ENCODE results near the gene TBX10. TPM values are rescaled to one million over a fixed set of nuclear protein-coding genes. Genes with fewer than 3 reads are reported as not detected.

Gene TBX10
- total RNA-seq, 1 experiment from 2014 or later = not detected

DNA sequence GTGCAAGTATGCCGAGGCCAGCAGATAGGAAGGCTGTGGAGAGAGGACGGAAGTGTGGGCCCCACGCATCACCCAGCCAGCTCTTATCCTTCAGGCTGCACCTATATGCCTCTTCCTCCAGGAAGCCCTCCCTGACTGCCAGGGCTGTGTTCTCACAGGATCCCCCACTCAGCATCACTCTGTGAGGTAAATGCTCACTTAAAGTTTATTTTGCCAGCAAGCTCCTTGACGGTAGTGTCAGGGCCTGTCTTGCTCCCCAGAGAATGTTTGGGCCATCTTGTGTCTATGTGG is 4.4 kb downstream of the TBX10 start:
- Histone ChIP-seq H3K27ac (ENCODE audit: low read length) (no peak overlapping the region), H3K4me3 (ENCODE audit: low read depth in 2 of 2, low read length in 2 of 2) (no peak overlapping the region), H3K4me1 (ENCODE audit: control insufficient read depth, insufficient read depth, low read length) (peaks cover 8% of the 10 kb centered on the region; the same call in 1 of the 2 replicates), H3K27me3 (ENCODE audit: control insufficient read depth, insufficient read depth, low read length) (no peaks in the 10 kb centered on the region), H3K36me3 (ENCODE audit: control insufficient read depth, insufficient read depth, low read length) (no peaks in the 10 kb centered on the region), H3K9me3 (ENCODE audit: control insufficient read depth, insufficient read depth, low read depth, low read length) (no peaks in the 10 kb centered on the region)
- in situ Hi-C loops (cut with HindIII; ENCODE audit: low pct_unique_long_range_greater_than_20kb, low sequenced_read_pairs) = no loop called here
- TF ChIP-seq, protein P1, sequence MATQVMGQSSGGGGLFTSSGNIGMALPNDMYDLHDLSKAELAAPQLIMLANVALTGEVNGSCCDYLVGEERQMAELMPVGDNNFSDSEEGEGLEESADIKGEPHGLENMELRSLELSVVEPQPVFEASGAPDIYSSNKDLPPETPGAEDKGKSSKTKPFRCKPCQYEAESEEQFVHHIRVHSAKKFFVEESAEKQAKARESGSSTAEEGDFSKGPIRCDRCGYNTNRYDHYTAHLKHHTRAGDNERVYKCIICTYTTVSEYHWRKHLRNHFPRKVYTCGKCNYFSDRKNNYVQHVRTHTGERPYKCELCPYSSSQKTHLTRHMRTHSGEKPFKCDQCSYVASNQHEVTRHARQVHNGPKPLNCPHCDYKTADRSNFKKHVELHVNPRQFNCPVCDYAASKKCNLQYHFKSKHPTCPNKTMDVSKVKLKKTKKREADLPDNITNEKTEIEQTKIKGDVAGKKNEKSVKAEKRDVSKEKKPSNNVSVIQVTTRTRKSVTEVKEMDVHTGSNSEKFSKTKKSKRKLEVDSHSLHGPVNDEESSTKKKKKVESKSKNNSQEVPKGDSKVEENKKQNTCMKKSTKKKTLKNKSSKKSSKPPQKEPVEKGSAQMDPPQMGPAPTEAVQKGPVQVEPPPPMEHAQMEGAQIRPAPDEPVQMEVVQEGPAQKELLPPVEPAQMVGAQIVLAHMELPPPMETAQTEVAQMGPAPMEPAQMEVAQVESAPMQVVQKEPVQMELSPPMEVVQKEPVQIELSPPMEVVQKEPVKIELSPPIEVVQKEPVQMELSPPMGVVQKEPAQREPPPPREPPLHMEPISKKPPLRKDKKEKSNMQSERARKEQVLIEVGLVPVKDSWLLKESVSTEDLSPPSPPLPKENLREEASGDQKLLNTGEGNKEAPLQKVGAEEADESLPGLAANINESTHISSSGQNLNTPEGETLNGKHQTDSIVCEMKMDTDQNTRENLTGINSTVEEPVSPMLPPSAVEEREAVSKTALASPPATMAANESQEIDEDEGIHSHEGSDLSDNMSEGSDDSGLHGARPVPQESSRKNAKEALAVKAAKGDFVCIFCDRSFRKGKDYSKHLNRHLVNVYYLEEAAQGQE (IDR thresholded peaks at IDR 0.05; ENCODE audit: insufficient read depth in 1 of 2, low read depth in 2 of 2, low read length in 1 of 2) = no peak
- TF ChIP-seq TCF7L2 (IDR thresholded peaks at IDR 0.05; ENCODE audit: low read depth, low read length) = no peak
- no peak for TF ChIP-seq SIN3A (IDR thresholded peaks at IDR 0.05; ENCODE audit: borderline replicate concordance, insufficient read depth, low read depth, low read length)
- TF ChIP-seq POLR2AphosphoS5 (IDR thresholded peaks at IDR 0.05; ENCODE audit: low read depth, low read length) = no peak
- TF ChIP-seq, protein P2, sequence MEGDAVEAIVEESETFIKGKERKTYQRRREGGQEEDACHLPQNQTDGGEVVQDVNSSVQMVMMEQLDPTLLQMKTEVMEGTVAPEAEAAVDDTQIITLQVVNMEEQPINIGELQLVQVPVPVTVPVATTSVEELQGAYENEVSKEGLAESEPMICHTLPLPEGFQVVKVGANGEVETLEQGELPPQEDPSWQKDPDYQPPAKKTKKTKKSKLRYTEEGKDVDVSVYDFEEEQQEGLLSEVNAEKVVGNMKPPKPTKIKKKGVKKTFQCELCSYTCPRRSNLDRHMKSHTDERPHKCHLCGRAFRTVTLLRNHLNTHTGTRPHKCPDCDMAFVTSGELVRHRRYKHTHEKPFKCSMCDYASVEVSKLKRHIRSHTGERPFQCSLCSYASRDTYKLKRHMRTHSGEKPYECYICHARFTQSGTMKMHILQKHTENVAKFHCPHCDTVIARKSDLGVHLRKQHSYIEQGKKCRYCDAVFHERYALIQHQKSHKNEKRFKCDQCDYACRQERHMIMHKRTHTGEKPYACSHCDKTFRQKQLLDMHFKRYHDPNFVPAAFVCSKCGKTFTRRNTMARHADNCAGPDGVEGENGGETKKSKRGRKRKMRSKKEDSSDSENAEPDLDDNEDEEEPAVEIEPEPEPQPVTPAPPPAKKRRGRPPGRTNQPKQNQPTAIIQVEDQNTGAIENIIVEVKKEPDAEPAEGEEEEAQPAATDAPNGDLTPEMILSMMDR (IDR thresholded peaks at IDR 0.05) = no peak
- DNase-seq (ENCODE audit: low read depth, low spot score) = no peak
- intact Hi-C loops (cut with micrococcal nuclease; ENCODE audit: unreplicated experiment) = no loop called here
- no TSS peak for BruUV-seq (replicated peaks)
- ChIA-PET CTCF (no interaction called here), POLR2A (interaction anchor here (0.6 kb wide), 2 partner anchors 11 to 263 kb away, joined by 4 to 5 read pairs; no protein-coding TSS in a partner anchor)
- ATAC-seq = no peak

- ChIA-PET CTCF (no interaction called here), POLR2A (interaction anchor here (0.6 kb wide), 2 partner anchors 12 to 262 kb away, joined by 4 to 5 read pairs; no protein-coding TSS in a partner anchor)
- H3K36me3 ChIP-seq (ENCODE audit: control insufficient read depth, insufficient read depth, low read length) = no peaks in the 10 kb centered on the region
- no peak overlapping the region for H3K4me3 ChIP-seq (ENCODE audit: low read depth in 2 of 2, low read length in 2 of 2)
- H3K4me1 ChIP-seq (ENCODE audit: control insufficient read depth, insufficient read depth, low read length) = peaks cover 8% of the 10 kb centered on the region; the same call in 1 of the 2 replicates
- intact Hi-C loops (cut with micrococcal nuclease; ENCODE audit: unreplicated experiment) (no loop called here), in situ Hi-C loops (cut with HindIII; ENCODE audit: low pct_unique_long_range_greater_than_20kb, low sequenced_read_pairs) (no loop called here)
- no peak for TF ChIP-seq SIN3A (IDR thresholded peaks at IDR 0.05; ENCODE audit: borderline replicate concordance, insufficient read depth, low read depth, low read length)
- no peak for TF ChIP-seq POLR2AphosphoS5 (IDR thresholded peaks at IDR 0.05; ENCODE audit: low read depth, low read length)
- TF ChIP-seq TCF7L2 (IDR thresholded peaks at IDR 0.05; ENCODE audit: low read depth, low read length) = no peak
- TF ChIP-seq, protein P2 (IDR thresholded peaks at IDR 0.05) = no peak
- TF ChIP-seq, protein P1 (IDR thresholded peaks at IDR 0.05; ENCODE audit: insufficient read depth in 1 of 2, low read depth in 2 of 2, low read length in 1 of 2) = no peak
- no TSS peak for BruUV-seq (replicated peaks)
- no peaks in the 10 kb centered on the region for H3K9me3 ChIP-seq (ENCODE audit: control insufficient read depth, insufficient read depth, low read depth, low read length)
- H3K27me3 ChIP-seq (ENCODE audit: control insufficient read depth, insufficient read depth, low read length) = no peaks in the 10 kb centered on the region
- ATAC-seq = no peak
- no peak overlapping the region for H3K27ac ChIP-seq (ENCODE audit: low read length)
- no peak for DNase-seq (ENCODE audit: low read depth, low spot score)
Observed at GRCh38 chr11:67634366-67635230, 5.0 kb downstream of the TBX10 start.
